ENCODE results near the gene RNF123. TPM values are rescaled to one million over a fixed set of nuclear protein-coding genes. Genes with fewer than 3 reads are reported as not detected.
"Not testable (repeated sequence)": the region's sequence is repeated elsewhere in the genome, so short reads cannot be mapped to it uniquely, and the experiment has no call there.

RNF123 gene
- total RNA-seq, 1 donor: 31.5 TPM

DNA sequence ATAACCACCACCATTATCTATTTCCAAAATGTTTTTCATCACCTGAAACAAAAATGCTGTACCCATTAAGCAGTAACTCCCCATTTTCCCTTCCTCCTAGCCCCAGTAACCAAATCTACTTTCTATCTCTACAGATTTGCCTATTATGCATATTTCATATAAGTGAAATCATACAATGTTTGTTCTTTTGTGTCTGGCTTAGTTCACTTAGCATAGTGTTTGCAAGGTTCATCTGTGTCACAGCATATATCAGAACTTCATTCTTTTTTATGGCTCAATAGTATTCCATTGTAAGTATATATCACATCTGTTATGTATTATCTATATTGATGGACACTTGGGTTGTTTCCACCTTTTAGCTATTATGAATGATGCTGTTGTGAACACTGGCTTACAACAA is 51.1 kb downstream of the RNF123 start:
- DNase-seq (ENCODE audit: low read depth): no peak
- H3K4me3 ChIP-seq (ENCODE audit: low read depth, low read length): no peak overlapping the region
- TF ChIP-seq, protein P1, sequence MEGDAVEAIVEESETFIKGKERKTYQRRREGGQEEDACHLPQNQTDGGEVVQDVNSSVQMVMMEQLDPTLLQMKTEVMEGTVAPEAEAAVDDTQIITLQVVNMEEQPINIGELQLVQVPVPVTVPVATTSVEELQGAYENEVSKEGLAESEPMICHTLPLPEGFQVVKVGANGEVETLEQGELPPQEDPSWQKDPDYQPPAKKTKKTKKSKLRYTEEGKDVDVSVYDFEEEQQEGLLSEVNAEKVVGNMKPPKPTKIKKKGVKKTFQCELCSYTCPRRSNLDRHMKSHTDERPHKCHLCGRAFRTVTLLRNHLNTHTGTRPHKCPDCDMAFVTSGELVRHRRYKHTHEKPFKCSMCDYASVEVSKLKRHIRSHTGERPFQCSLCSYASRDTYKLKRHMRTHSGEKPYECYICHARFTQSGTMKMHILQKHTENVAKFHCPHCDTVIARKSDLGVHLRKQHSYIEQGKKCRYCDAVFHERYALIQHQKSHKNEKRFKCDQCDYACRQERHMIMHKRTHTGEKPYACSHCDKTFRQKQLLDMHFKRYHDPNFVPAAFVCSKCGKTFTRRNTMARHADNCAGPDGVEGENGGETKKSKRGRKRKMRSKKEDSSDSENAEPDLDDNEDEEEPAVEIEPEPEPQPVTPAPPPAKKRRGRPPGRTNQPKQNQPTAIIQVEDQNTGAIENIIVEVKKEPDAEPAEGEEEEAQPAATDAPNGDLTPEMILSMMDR (IDR thresholded peaks at IDR 0.05; ENCODE audit: insufficient read depth, low read depth, low read length): no peak

DNA sequence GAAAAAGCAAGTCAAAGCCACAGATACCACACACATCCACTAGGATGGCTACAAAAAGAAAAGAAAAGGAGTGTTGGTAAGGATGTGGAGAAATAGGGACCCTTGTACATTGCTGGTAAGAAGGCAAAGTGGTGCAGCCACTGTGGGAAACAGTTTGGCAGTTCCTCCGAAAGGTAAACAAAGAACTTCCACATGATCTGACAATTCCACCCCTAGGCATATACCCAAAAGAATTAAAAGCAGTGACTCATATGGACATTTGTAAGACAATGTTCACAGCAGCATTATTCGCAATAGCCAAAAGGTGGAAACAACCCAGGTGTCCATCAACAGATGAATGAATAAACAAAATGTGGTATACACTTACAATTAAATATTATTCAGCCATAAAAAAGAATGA is 56.6 kb downstream of the RNF123 start:
- peak; percentile 50 for DNase-seq (ENCODE audit: low read depth)
- TF ChIP-seq, protein P1 (IDR thresholded peaks at IDR 0.05; ENCODE audit: insufficient read depth, low read depth, low read length): no peak
- H3K4me3 ChIP-seq (ENCODE audit: low read depth, low read length): no peak overlapping the region

DNA sequence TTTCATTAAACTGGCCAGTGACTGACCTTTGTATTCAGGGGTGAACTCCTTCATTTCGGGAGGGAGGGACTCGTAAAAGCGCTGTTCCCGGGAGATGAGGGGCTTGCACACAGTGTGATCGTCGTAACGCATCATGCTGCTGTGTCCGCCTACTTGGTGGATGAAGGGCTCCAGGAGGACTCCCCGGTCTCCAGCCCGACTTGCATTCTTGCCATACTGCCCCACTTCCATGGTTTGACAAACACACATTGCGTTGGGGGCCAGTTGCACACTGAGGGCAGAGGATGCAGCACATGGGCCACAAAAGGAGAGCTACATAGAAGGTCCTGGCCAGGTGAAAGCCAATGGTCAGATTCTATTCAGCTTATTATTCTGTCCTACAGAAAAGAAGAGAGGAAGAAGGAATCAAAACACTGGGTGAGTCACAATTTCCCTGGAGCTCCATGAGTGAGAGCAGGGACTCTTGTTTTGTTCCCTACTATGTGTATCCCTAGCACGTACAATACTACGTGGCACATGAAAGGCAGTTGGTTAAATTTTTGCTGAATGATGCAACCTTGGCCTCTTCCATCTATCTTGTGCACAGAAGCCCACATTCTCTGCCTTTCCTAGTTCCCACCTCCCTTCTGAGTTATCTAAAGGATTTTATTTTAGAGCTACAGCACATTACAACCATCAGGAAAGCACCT is 58.6 kb downstream of the RNF123 start:
- TF ChIP-seq, protein P1 (IDR thresholded peaks at IDR 0.05; ENCODE audit: insufficient read depth, low read depth, low read length): no peak
- no peak overlapping the region for H3K4me3 ChIP-seq (ENCODE audit: low read depth, low read length)
- peak; percentile 80 for DNase-seq (ENCODE audit: low read depth)

DNA sequence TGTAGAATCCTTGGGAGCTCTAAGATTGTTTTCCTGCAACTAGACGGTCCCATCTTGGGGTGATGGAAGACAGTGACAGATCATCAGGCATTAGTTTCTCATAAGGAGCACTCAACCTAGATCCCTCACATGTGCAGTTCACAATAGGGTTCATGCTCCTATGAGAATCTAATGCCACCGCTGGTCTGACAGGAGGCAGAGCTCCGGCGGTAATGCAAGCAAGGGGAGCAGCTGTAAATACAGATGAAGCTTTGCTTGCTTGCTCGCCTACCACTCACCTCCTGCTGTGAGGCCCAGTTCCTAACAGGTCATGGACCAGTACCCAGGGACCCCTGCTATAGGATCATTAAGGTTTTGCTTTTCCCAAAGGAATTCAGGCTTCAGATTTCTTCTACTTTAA is 59.5 kb downstream of the RNF123 start:
- not testable (repeated sequence) for DNase-seq (ENCODE audit: low read depth); H3K4me3 ChIP-seq (ENCODE audit: low read depth, low read length)

DNA sequence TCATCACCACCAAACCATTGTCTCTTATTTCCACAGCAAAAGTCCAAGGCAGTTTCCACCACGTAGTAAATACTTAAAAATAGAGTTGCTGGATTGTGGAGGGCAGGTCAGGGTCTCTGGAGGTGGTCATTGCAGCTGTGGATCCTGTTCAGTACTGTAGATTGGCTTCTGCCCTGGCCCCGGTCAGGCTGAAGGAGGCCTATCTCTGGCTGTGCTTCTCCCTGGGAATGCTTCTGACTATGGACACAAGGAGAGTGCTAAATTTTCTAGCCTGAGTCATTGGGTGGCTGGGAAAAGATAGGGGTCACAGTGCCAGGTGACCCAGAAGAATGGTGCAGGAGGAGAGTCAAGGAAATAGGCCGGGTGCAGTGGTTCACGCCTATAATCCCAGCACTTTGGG is 60.7 kb downstream of the RNF123 start:
- no peak overlapping the region for H3K4me3 ChIP-seq (ENCODE audit: low read depth, low read length)
- TF ChIP-seq, protein P1 (IDR thresholded peaks at IDR 0.05; ENCODE audit: insufficient read depth, low read depth, low read length): no peak
- DNase-seq (ENCODE audit: low read depth): no peak

DNA sequence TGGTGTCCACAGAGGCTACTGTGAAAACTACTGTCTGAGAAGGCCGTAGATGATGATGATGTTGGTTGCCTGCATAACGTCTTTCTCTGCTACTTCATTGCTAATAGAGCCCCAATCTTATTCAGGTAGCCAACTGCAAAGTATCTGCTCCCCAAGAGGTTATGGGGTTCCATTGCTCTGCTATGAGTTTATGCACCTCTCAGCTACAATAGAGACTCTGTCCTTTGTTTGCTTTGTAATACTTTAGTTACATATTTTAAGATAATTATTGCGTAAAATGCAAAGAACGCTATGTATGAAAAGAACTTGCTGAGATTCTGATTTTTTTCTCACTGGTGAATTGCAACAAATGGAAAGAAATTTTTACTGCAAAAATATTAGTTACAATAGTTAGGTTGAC is 62.1 kb downstream of the RNF123 start:
- no peak for DNase-seq (ENCODE audit: low read depth)
- no peak overlapping the region for H3K4me3 ChIP-seq (ENCODE audit: low read depth, low read length)
- TF ChIP-seq, protein P1 (IDR thresholded peaks at IDR 0.05; ENCODE audit: insufficient read depth, low read depth, low read length): no peak

DNA sequence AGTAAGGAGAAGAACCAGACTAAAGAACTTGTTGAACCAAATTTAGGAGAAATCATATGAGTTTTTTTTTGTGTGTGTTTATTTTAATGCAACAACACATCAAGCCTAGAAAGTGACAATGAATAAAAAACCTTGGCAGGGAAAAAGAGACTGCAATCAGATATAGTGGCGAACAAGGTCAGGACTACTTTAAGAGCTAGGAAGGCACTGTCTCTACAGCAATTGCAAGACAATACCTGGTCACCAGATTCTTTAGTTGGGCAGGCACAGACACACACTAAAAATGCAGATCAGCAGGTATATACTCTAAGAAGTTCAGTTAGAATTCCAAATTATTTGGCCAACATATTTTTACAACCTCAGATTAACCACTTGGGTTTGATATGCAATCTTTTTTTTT is 65.2 kb downstream of the RNF123 start:
- TF ChIP-seq, protein P1 (IDR thresholded peaks at IDR 0.05; ENCODE audit: insufficient read depth, low read depth, low read length): no peak
- H3K4me3 ChIP-seq (ENCODE audit: low read depth, low read length): no peak overlapping the region
- DNase-seq (ENCODE audit: low read depth): no peak

Measured in fibroblast of villous mesenchyme (primary cell).